ENCODE measurements around the gene HSD17B10. TPM values are rescaled to one million over a fixed set of nuclear protein-coding genes. Genes with fewer than 3 reads are reported as not detected.
"Not testable (repeated sequence)": the region's sequence is repeated elsewhere in the genome, so short reads cannot be mapped to it uniquely, and the experiment has no call there.

Gene HSD17B10
- total RNA-seq, 1 donor from 2014 or later, result 195 TPM

GRCh38 chrX:53438174-53438831 is 4.1 kb upstream of the HSD17B10 start:
- ATAC-seq (no peak), DNase-seq (ENCODE audit: low spot score) (no peak)

- DNase-seq (ENCODE audit: low spot score) (no peak), ATAC-seq (no peak)
Observed at GRCh38 chrX:53437206-53437605, 3.0 kb upstream of the HSD17B10 start.

DNA sequence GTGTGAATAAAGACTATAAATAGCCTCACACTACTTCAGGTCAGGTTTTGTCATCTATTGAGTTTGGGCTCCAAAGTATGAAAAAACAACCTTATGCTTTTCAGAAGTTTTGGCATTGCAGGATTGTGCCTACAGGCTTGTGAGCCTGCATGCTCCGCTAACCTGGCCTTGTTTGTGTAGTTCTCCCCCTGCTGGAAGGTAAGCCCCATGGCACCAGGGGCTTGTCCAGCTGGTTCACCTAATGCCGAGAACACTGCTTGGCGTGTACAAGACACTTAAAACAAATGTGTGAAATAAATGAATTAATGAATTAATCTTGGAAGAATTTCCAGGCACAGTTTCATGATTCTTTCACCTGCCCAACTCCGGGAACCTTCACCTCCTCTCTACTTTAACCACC is 1.8 kb upstream of the HSD17B10 start:
- ATAC-seq (peak; percentile 69), DNase-seq (ENCODE audit: low spot score) (peak; percentile 54)

GRCh38 chrX:53430231-53430630 is 3.9 kb downstream of the HSD17B10 start:
- ATAC-seq (no peak), DNase-seq (ENCODE audit: low spot score) (no peak)

GRCh38 chrX:53429755-53430154 is 4.4 kb downstream of the HSD17B10 start:
- DNase-seq (ENCODE audit: low spot score), result no peak
- ATAC-seq, result no peak

DNA sequence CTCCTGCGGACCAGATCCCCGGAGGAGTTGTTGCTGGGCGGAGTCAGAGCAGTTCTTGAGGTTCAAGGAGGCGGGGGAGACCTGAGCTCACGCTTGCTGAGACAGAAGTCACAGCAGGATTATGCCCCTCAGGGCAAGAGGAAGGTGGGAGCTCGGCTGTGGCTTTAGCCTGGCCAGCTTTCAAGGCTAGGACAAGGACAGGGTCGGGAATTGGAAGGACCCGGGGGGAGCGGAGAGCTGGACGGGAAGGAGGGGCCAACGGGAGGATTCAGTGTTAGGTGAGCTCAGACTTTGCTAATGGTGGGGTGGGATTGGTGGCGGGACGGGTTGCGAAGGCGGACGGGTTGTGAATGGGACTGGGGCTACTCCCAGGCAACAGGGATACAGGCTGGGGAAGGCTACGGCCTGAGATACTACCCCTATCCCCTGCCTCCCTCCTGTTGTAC is 11.3 kb downstream of the HSD17B10 start, which contains the start of gene RIBC1:
Gene RIBC1, plus strand, starts transcription at position 13 of the 446 bp plus-strand sequence. CDS start 3,404 bp downstream, outside the sequence.
- DNase-seq (ENCODE audit: low spot score) (no peak), ATAC-seq (no peak)

- ATAC-seq (peak; percentile 93), DNase-seq (ENCODE audit: low spot score) (peak; percentile 95)
Observed at GRCh38 chrX:53422086-53422860, 11.9 kb downstream of the HSD17B10 start, which contains the start of gene SMC1A. Gene SMC1A (minus strand): TSS chrX:53422654. CDS start chrX:53422600, 54 bp downstream.

GRCh38 chrX:53421772-53422085 is 12.4 kb downstream of the HSD17B10 start:
- ATAC-seq, result peak; percentile 41
- DNase-seq (ENCODE audit: low spot score), result no peak

DNA sequence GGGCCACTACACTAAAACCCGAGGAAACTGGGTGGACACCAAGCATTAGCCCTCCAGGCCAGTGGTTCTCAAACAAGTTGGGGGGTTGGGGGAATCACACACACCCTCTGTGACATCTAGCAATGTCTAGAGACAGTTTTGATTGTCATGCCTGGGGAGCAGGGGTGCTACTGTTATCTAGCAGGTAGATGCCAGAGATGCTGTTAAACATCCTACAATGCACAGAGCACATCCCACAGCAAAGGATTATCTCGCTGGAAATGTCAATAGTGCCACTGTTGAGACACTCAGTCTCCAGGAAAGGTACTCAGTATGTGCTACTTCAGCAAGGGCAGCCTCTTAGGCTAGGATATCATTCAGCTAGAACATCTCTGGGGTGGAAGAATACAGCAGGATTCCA is 13.0 kb downstream of the HSD17B10 start:
- ATAC-seq, result no peak
- no peak for DNase-seq (ENCODE audit: low spot score)

GRCh38 chrX:53420351-53420750 is 13.8 kb downstream of the HSD17B10 start:
- ATAC-seq; DNase-seq (ENCODE audit: low spot score): not testable (repeated sequence)

DNA sequence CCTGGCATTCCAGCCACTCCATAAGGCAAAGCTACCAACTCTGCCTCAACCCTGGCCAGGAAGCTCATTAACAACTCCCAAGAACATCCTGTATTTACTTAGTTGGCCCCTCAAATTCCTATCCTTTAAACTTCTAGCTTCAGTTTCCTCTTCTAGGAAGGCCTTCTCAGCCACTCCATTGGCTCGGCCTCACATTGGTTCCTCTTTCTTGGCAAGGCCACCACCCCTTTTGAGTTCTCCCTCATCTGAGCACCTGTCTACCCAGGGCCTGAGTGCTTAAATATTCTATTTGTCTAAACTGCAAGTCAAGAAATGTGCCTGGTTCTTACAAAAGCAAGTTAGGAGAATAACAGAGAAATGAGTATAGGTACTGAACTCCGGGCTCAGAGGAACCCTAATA is 21.7 kb downstream of the HSD17B10 start:
- no peak for DNase-seq (ENCODE audit: low spot score)
- no peak for ATAC-seq

DNA sequence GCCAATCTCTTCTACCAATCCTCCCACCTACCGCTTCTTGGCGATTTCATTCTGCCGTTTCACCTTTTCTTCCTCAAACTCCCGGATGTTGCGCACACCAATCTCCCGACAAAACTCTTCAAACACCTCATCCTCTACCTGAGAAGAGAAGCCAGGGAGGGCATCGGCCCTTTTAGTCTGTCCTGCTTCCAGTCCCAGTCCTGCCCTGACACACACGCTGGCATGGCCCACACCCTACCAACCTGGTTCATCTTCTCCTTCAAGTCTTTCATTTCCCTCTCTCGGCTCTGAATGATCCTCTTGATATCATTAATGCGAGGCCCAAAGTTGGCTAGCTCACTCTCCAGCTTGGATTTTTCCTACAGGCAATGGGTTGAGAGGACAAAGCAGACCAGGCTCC is 30.6 kb downstream of the HSD17B10 start:
- no peak for ATAC-seq
- DNase-seq (ENCODE audit: low spot score), result no peak

DNA sequence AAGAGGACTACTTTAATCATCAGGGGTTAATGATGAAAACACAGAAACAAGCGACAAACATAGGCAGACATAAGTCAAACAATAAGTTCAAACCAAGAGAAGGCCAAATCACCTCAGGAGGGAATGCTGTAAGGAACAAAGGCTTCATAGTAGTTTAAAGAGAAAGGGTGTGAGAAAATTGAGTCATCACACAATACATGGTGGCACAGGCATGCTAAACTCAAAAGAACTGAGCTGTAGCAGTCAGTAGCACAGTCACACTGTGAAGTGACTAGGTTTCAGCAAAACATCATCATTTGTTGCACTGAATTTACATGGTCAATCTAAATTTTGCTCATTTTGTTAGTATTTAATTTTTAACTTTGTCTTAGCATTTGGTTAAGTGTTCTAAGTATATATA is 36.0 kb downstream of the HSD17B10 start:
- DNase-seq (ENCODE audit: low spot score), result no peak
- ATAC-seq, result no peak

GRCh38 chrX:53395605-53396298 is 38.4 kb downstream of the HSD17B10 start:
- DNase-seq (ENCODE audit: low spot score) (no peak), ATAC-seq (no peak)

DNA sequence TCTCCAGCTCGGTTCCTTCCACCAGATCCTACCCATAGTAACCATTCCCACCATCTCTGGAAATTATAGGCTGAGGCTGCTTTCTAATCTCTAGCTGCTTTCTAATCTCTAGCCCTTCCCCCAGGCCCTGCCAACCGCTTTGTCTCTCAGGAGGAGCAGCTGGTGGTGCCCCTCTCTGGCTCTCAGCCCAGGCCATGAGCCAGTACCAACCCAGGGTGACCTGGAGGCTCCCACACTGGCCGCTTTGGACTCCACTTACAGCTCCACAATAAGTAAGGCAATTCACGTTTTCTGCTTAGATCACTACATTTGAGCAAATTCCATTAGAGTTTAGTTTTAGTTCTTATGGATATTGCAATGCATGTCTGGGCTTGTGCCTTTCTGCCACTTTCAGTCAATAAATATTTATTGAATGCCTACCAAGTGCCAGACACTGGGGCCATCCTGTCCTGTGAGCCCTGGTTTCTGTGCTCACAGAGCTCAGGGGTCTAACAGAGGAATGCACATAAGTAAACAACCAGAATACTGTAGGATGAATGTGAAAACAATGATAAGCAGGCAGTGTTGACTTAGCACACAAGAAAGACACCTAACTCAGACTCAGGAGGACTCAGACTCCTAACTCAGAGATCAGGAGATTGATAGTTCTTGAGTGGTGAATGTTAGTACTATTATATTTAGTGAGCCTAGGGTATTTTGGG is 50.6 kb downstream of the HSD17B10 start:
- ATAC-seq (no peak), DNase-seq (ENCODE audit: low spot score) (no peak)

Other genes with a start within 250 kb of the HSD17B10 start
- 34.1 TPM for gene KDM5C, start 209.2 kb downstream of the HSD17B10 start, total RNA-seq
- 2.5 TPM for gene IQSEC2, start 152.8 kb downstream of the HSD17B10 start, total RNA-seq
- gene SMC1A, start 11.7 kb downstream of the HSD17B10 start, total RNA-seq, result 27.8 TPM
- 0.38 TPM for gene RIBC1, start 11.5 kb downstream of the HSD17B10 start, total RNA-seq

Data from left lobe of liver (tissue), 2 donors.